ENCODE data around the gene TEKTIP1. TPM values are rescaled to one million over a fixed set of nuclear protein-coding genes. Genes with fewer than 3 reads are reported as not detected.

TEKTIP1 gene
- total and polyA plus RNA-seq, 9 of the 15 experiments (the other 6 are each of a cell fraction or from before 2014, with no cell fraction given): 0.66 TPM; not detected in 8

GRCh38 chr19:3521104-3521445, 17.9 kb upstream of the TEKTIP1 start (continued):
- TF ChIP-seq CREB3 (tag; conservative IDR thresholded peaks at IDR 0.05; ENCODE audit: low read depth): no peak
- TF ChIP-seq NRF1 (conservative IDR thresholded peaks at IDR 0.05 in 1 of 2, IDR thresholded peaks at IDR 0.05 in 1 of 2): no peak
- peak; percentile 63 for TF ChIP-seq MAFF (IDR thresholded peaks at IDR 0.05; ENCODE audit: low read length)
- TF ChIP-seq HNRNPLL (IDR thresholded peaks at IDR 0.05; ENCODE audit: low read depth, low read length, poor library complexity, severe bottlenecking): no peak
- no peak for TF ChIP-seq ZNF175 (CRISPR knock-in tag; IDR thresholded peaks at IDR 0.05; ENCODE audit: low read depth)
- no peak for TF ChIP-seq ZKSCAN8 (CRISPR knock-in tag; IDR thresholded peaks at IDR 0.05)
- TF ChIP-seq NKRF (IDR thresholded peaks at IDR 0.05; ENCODE audit: borderline replicate concordance): no peak
- TF ChIP-seq MCM2 (IDR thresholded peaks at IDR 0.05; ENCODE audit: low read depth): no peak
- TF ChIP-seq ZFP36 (IDR thresholded peaks at IDR 0.05; ENCODE audit: low read depth, low read length, partially characterized antibody): no peak
- no peak for TF ChIP-seq HNRNPL (IDR thresholded peaks at IDR 0.05; ENCODE audit: low read depth, low read length)

All from K562 (cell line).